Spinal cord (tissue), 10 donors: ENCODE data around the gene SAFB2. TPM values are rescaled to one million over a fixed set of nuclear protein-coding genes. Genes with fewer than 3 reads are reported as not detected.

Experiments used
- DNase-seq, 6 donors: peaks; one replicate each; pipeline versions ENCODE4 v3.0.0 to v3.0.0-alpha.2; 2013 to 2015; ENCODE audit warnings: low spot score in 6 of 6, low read depth in 4 of 6
- H3K27ac ChIP-seq: one replicate; pipeline ENCODE4 v1.5.1; 2013; ENCODE audit warnings: low read depth, low read length, control low read depth
- H3K27me3 ChIP-seq: one replicate; pipeline ENCODE4 v1.6.1; 2013; ENCODE audit warnings: low read length; ENCODE audit not compliant: control insufficient read depth, insufficient read depth
- H3K36me3 ChIP-seq: one replicate; pipeline ENCODE4 v1.6.1; 2013; ENCODE audit warnings: low read length; ENCODE audit not compliant: control insufficient read depth, insufficient read depth
- H3K4me1 ChIP-seq: one replicate; pipeline ENCODE4 v1.6.1; 2013; ENCODE audit warnings: low read length; ENCODE audit not compliant: control insufficient read depth, insufficient read depth
- H3K4me3 ChIP-seq: one replicate; pipeline ENCODE4 v1.5.1; 2013; ENCODE audit warnings: low read depth, low read length, control low read depth
- H3K9me3 ChIP-seq: one replicate; pipeline ENCODE4 v1.6.1; 2013; ENCODE audit warnings: low read length; ENCODE audit not compliant: control insufficient read depth, insufficient read depth
- WGBS: methylation state at CpG from one replicate; pipeline ENCODE4 v1.1.5; 2013; ENCODE audit warnings: missing lambda C conversion rate; ENCODE audit not compliant: insufficient coverage; 5-methylcytosine and 5-hydroxymethylcytosine counted together
- polyA plus RNA-seq, 2 donors: library from polyadenylated mRNA; unstranded; fragments of 120-200 nt; gene quantifications; one replicate each; pipeline ENCODE4 v1.2.1, GENCODE V29; 2013; ENCODE audit not compliant: insufficient read length in 2 of 2
- total RNA-seq, 2 donors: library from RNA; depleted of rRNA in 1 of 2; stranded (reverse); fragments of 120-200 nt in 1 of 2; fragments of >200 nt in 1 of 2; gene quantifications; one replicate each; pipeline versions ENCODE4 v1.2.3 to v1.2.4, GENCODE V29; 2013 to 2014
- donor health status: healthy.

SAFB2 gene
- total and polyA plus RNA-seq, 4 donors: 36.6 to 122 (median 67.4) TPM

- peaks cover 22% of the 10 kb centered on the region for H3K4me1 ChIP-seq
- no peak for DNase-seq
- H3K9me3 ChIP-seq: no peaks in the 10 kb centered on the region
- no peaks in the 10 kb centered on the region for H3K27me3 ChIP-seq
- H3K27ac ChIP-seq: no peak overlapping the region
- H3K36me3 ChIP-seq: peaks cover 4% of the 10 kb centered on the region
- no peak overlapping the region for H3K4me3 ChIP-seq
- 71% methylated on average over 2 of the region's 6 CpGs for WGBS
These were observed 47.0 kb downstream of the SAFB2 start for GRCh38 chr19:5575590-5575989.

- Histone ChIP-seq H3K4me1 (peaks cover 6% of the 10 kb centered on the region), H3K27me3 (peaks cover 6% of the 10 kb centered on the region), H3K4me3 (no peak overlapping the region), H3K27ac (no peak overlapping the region), H3K36me3 (no peaks in the 10 kb centered on the region), H3K9me3 (no peaks in the 10 kb centered on the region)
- WGBS: 74% methylated on average over 12 of the region's 14 CpGs
- DNase-seq: no peak
These were observed 49.9 kb downstream of the SAFB2 start for GRCh38 chr19:5572556-5573286.

GRCh38 chr19:5571777-5572176 lies 50.8 kb downstream of the SAFB2 start:
- Histone ChIP-seq H3K27ac (no peak overlapping the region), H3K4me1 (peaks cover 4% of the 10 kb centered on the region), H3K4me3 (no peak overlapping the region), H3K9me3 (no peaks in the 10 kb centered on the region), H3K36me3 (no peaks in the 10 kb centered on the region), H3K27me3 (peaks cover 13% of the 10 kb centered on the region)
- no peak for DNase-seq
- 97% methylated on average over 3 of the region's 3 CpGs for WGBS

- H3K9me3 ChIP-seq: no peaks in the 10 kb centered on the region
- WGBS: 17% methylated on average over 40 of the region's 40 CpGs
- peaks cover 2% of the 10 kb centered on the region for H3K36me3 ChIP-seq
- H3K27ac ChIP-seq: no peak overlapping the region
- H3K4me3 ChIP-seq: no peak overlapping the region
- peaks cover 18% of the 10 kb centered on the region for H3K27me3 ChIP-seq
- no peak for DNase-seq
- H3K4me1 ChIP-seq: peaks cover 4% of the 10 kb centered on the region
These were observed 54.6 kb downstream of the SAFB2 start for GRCh38 chr19:5567970-5568407.

- peaks cover 18% of the 10 kb centered on the region for H3K27me3 ChIP-seq
- H3K36me3 ChIP-seq: peaks cover 2% of the 10 kb centered on the region
- peaks cover 4% of the 10 kb centered on the region for H3K4me1 ChIP-seq
- peak in 1 of 6 donors; percentile 58 for DNase-seq
- no peaks in the 10 kb centered on the region for H3K9me3 ChIP-seq
- no peak within 1 kb of the TSS for H3K27ac ChIP-seq
- H3K4me3 ChIP-seq: no peak within 1 kb of the TSS
- WGBS: 5% methylated on average over 62 of the region's 63 CpGs
These were observed 55.1 kb downstream of the SAFB2 start, which contains the start of gene TINCR for GRCh38 chr19:5567360-5567969. TSS of gene TINCR (minus strand) at chr19:5567953.

GRCh38 chr19:5564930-5565329 lies 57.6 kb downstream of the SAFB2 start:
- Histone ChIP-seq H3K4me1 (peaks cover 10% of the 10 kb centered on the region), H3K27me3 (peaks cover 18% of the 10 kb centered on the region), H3K4me3 (no peak overlapping the region), H3K9me3 (no peaks in the 10 kb centered on the region), H3K36me3 (peaks cover 7% of the 10 kb centered on the region), H3K27ac (no peak overlapping the region)
- no peak for DNase-seq
- 66% methylated on average over 6 of the region's 7 CpGs for WGBS

- H3K36me3 ChIP-seq: peaks cover 7% of the 10 kb centered on the region
- 59% methylated on average over 10 of the region's 14 CpGs for WGBS
- no peak overlapping the region for H3K27ac ChIP-seq
These were observed 58.5 kb downstream of the SAFB2 start for GRCh38 chr19:5563935-5564612.

GRCh38 chr19:5563008-5563431 lies 59.6 kb downstream of the SAFB2 start:
- peaks cover 7% of the 10 kb centered on the region for H3K36me3 ChIP-seq
- H3K4me3 ChIP-seq: no peak overlapping the region
- H3K4me1 ChIP-seq: peaks cover 14% of the 10 kb centered on the region
- H3K27ac ChIP-seq: no peak overlapping the region
- peaks cover 14% of the 10 kb centered on the region for H3K27me3 ChIP-seq
- DNase-seq: no peak
- WGBS: 53% methylated on average over 8 of the region's 8 CpGs
- H3K9me3 ChIP-seq: no peaks in the 10 kb centered on the region

More at GRCh38 chr19:5563935-5564612, 58.5 kb downstream of the SAFB2 start:
- H3K9me3 ChIP-seq: no peaks in the 10 kb centered on the region
- H3K4me1 ChIP-seq: peaks cover 16% of the 10 kb centered on the region
- no peak for DNase-seq
- no peak overlapping the region for H3K4me3 ChIP-seq
- peaks cover 18% of the 10 kb centered on the region for H3K27me3 ChIP-seq

GRCh38 chr19:5562280-5562679 lies 60.3 kb downstream of the SAFB2 start:
- Histone ChIP-seq H3K27me3 (peaks cover 10% of the 10 kb centered on the region), H3K4me1 (peaks cover 16% of the 10 kb centered on the region), H3K4me3 (no peak overlapping the region), H3K9me3 (no peaks in the 10 kb centered on the region), H3K36me3 (peaks cover 7% of the 10 kb centered on the region), H3K27ac (no peak overlapping the region)
- no peak for DNase-seq
- WGBS: 100% methylated on average over 2 of the region's 7 CpGs
